Measurements from ENCODE around the gene JCHAIN.
"Not testable (repeated sequence)": the region's sequence is repeated elsewhere in the genome, so short reads cannot be mapped to it uniquely, and the experiment has no call there.

JCHAIN gene

GRCh38 chr4:70687821-70688794 lies 21.8 kb upstream of the JCHAIN start, which contains the start of gene UTP3:
TSS of gene UTP3 (plus strand) at chr4:70688532. CDS start at chr4:70688678, 146 bp downstream.
- peak; percentile 97 for DNase-seq

- DNase-seq = no peak
Measured at GRCh38 chr4:70687392-70687791, 21.1 kb upstream of the JCHAIN start.

- DNase-seq = not testable (repeated sequence)
Measured at GRCh38 chr4:70682142-70682541, 15.8 kb upstream of the JCHAIN start.

GRCh38 chr4:70681704-70682103 lies 15.4 kb upstream of the JCHAIN start:
- DNase-seq = no peak

- DNase-seq = no peak
Measured at GRCh38 chr4:70680934-70681333, 14.6 kb upstream of the JCHAIN start.

- no peak for DNase-seq
Measured at GRCh38 chr4:70678383-70678999, 12.2 kb upstream of the JCHAIN start.

- no peak for DNase-seq
Measured at GRCh38 chr4:70676554-70677090, 10.3 kb upstream of the JCHAIN start.

- no peak for DNase-seq
Measured at GRCh38 chr4:70674731-70675130, 8.4 kb upstream of the JCHAIN start.

GRCh38 chr4:70674191-70674590 lies 7.9 kb upstream of the JCHAIN start:
- no peak for DNase-seq

GRCh38 chr4:70671091-70671490 lies 4.8 kb upstream of the JCHAIN start:
- no peak for DNase-seq

GRCh38 chr4:70670332-70671014 lies 4.2 kb upstream of the JCHAIN start:
- no peak for DNase-seq

GRCh38 chr4:70667740-70668535 lies 1.6 kb upstream of the JCHAIN start:
- DNase-seq = no peak

- DNase-seq = not testable (repeated sequence)
Measured at GRCh38 chr4:70661309-70661922, 4.9 kb downstream of the JCHAIN start.

GRCh38 chr4:70660106-70660505 lies 6.2 kb downstream of the JCHAIN start:
- no peak for DNase-seq

- no peak for DNase-seq
Measured at GRCh38 chr4:70658418-70658817, 7.9 kb downstream of the JCHAIN start.

- no peak for DNase-seq
Measured at GRCh38 chr4:70657326-70657725, 9.0 kb downstream of the JCHAIN start.

- no peak for DNase-seq
Measured at GRCh38 chr4:70654605-70655011, 11.7 kb downstream of the JCHAIN start.

- no peak for DNase-seq
Measured at GRCh38 chr4:70651864-70652506, 14.3 kb downstream of the JCHAIN start.

GRCh38 chr4:70650741-70651140 lies 15.6 kb downstream of the JCHAIN start:
- DNase-seq = not testable (repeated sequence)

- DNase-seq = no peak
Measured at GRCh38 chr4:70640192-70640591, 26.1 kb downstream of the JCHAIN start.

- DNase-seq = no peak
Measured at GRCh38 chr4:70637239-70637913, 28.9 kb downstream of the JCHAIN start.

Data from islet precursor cell (in vitro differentiated cells).